Erythroblast (primary cell): ENCODE data around the gene RPS6KA2.

Experiments
- DNase-seq, 2 experiments: peaks; one replicate each; lab custom pipeline; 2025; lab: John Stamatoyannopoulos, UW
- GATA1 ChIP-seq: IDR thresholded peaks from 2 replicates; pipeline ENCODE4 v1.6.1; 2011; ENCODE audit warnings: low read depth, mild to moderate bottlenecking, control low read depth, low read length, moderate library complexity
- POLR2A ChIP-seq: IDR thresholded peaks from 2 replicates; pipeline ENCODE4 v1.6.1; 2011; ENCODE audit warnings: mild to moderate bottlenecking, low read length

The RPS6KA2 gene

GRCh38 chr6:166620478-166621113 lies 6.5 kb downstream of the RPS6KA2 start:
- DNase-seq: no peak
- TF ChIP-seq POLR2A (no peak), GATA1 (no peak)

GRCh38 chr6:166619912-166620311 lies 7.1 kb downstream of the RPS6KA2 start:
- DNase-seq: no peak
- TF ChIP-seq POLR2A (no peak), GATA1 (no peak)

- TF ChIP-seq GATA1 (no peak), POLR2A (no peak)
- DNase-seq: no peak
Observed at GRCh38 chr6:166618866-166619761, 7.9 kb downstream of the RPS6KA2 start.

DNA sequence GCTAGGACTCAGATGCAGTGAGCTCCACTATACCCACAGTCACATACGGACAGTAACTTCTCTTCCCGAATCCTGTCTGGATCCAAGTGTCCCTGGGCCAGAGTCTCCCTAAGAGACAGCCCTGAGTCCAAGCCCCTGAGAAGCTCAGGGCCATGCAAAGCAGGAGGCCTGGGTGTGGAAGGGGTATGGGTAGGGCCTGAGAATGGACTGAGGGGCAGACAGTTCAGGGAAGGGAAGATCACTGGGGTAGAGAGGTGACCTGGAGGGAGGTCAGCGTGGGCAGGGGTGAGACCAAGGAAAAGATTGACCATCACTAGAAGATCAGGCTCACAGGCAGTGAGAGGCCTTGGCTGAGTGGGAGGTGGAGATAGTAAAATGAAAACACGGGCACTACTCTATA lies 8.8 kb downstream of the RPS6KA2 start:
- TF ChIP-seq GATA1 (no peak), POLR2A (no peak)
- no peak for DNase-seq

- DNase-seq: no peak
- TF ChIP-seq POLR2A (no peak), GATA1 (no peak)
Observed at GRCh38 chr6:166617359-166617758, 9.7 kb downstream of the RPS6KA2 start.

DNA sequence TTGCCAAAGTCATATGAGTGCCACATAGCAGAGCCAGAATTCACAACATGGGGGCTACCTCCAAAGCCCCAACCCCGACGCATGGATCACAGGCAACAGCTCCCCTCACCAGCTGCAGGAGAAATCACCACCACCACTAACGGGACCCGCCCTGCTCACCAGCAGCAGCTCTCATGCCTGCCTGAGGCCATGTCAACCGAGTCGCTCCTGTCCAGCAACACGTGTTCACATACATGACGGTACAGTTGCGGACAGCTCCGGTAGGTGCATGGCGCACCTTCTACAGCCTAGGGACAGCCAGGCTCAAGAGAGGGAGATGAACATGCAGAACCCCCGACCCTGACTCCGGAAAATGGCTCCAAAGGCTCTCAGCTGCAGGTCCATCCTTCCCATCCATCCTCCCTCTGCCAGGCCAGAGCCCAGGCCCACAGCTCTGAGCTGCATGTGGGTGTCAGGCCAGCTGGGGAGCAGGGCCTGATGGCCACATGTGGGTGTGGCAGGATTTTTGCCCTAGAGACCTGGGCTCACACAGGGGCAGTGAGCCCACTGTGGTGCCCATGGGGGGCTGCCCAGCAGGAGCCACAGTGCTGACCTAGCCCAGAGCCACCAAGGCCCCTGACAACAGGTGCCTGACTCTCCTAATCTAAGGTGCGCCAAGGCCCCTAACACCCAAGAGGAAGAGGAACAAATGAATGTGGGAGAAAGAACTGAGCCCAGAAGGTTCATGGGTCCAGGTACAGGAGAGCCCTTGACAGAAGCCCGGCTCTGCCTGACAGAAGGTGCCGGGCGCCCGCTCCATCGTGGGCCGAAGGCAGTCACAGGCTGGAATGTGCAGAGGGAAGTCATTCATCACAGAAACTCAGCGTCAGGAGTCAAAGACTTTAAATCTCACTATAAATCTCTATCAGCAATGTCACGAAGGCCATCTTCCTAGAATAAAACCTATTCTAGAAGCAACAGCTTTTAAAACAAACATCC lies 10.5 kb downstream of the RPS6KA2 start:
- no peak for DNase-seq
- TF ChIP-seq POLR2A (no peak), GATA1 (no peak)

- TF ChIP-seq GATA1: no peak
- no peak for TF ChIP-seq POLR2A
- DNase-seq: no peak
Observed at GRCh38 chr6:166615059-166615770, 11.8 kb downstream of the RPS6KA2 start.

GRCh38 chr6:166614589-166614988 lies 12.5 kb downstream of the RPS6KA2 start:
- TF ChIP-seq GATA1 (no peak), POLR2A (no peak)
- no peak for DNase-seq

DNA sequence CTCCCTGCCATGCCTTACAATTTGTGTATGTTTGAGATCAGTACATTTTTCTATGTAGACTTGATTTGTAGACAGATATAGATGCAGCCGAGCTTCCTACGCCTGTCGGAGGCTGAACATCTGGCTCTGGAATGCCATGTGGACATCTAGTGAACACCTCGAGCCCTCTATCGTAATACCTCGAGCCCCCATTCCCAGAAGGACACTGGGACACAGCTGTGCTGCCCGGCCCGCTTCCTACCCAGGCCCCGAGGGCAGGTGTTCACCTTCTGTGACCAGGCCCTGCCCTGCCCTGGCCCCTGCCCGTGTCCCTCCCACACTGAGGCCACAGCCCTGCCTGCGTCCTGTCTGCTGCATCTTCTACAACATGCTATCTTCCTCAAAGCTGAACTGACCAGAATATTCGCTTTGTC lies 12.9 kb downstream of the RPS6KA2 start:
- DNase-seq: no peak
- no peak for TF ChIP-seq GATA1
- TF ChIP-seq POLR2A: no peak

DNA sequence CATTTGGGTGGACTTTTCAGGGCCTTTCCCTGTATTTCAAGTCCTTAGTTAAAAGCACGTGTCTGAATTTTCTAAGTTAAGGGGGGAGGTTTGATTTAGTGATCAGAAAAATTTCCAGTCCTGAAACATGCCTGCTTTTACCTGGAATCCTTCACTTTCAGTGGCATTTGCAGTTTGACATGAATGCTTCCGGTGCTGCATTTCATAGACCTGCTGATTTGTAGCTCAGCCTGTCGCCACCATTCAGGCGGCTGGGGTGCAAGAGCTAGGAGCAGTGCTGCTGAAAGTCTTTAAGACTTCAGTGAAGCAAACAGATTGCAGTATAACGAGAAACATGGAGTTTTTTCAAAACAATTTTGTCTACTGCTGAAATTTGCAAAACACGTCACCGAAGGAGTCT lies 14.0 kb downstream of the RPS6KA2 start:
- no peak for DNase-seq
- no peak for TF ChIP-seq POLR2A

DNA sequence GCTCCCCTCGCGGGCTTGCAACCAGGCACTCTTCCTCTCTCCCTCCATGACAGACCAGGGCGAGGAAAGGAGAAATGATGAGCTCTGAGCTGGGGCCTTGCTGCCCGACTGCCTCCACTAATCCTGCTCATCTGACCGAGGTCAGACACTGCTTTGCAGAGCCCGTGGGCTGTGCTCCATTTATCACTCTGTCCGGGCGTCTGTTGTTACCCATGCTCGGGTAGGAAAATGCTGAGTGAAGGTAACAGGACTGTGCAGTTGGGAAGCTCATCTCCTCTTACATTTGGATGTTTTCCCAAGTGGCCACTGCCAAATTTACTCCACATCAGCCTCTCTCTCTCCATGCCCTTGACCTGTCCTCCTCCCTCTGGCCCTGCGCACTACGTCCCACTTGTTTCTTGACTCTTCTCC lies 14.6 kb downstream of the RPS6KA2 start:
- no peak for DNase-seq
- TF ChIP-seq GATA1 (no peak), POLR2A (no peak)

GRCh38 chr6:166611631-166612030 lies 15.4 kb downstream of the RPS6KA2 start:
- no peak for DNase-seq
- TF ChIP-seq POLR2A (no peak), GATA1 (no peak)

- TF ChIP-seq GATA1: no peak
- no peak for TF ChIP-seq POLR2A
- no peak for DNase-seq
Observed at GRCh38 chr6:166610069-166610468, 17.0 kb downstream of the RPS6KA2 start.
